ENCODE results near the gene SSTR3. TPM values are rescaled to one million over a fixed set of nuclear protein-coding genes. Genes with fewer than 3 reads are reported as not detected.

Gene SSTR3
- total RNA-seq, 2 experiments from 2014 or later, result 0.25 to 0.30 TPM

DNA sequence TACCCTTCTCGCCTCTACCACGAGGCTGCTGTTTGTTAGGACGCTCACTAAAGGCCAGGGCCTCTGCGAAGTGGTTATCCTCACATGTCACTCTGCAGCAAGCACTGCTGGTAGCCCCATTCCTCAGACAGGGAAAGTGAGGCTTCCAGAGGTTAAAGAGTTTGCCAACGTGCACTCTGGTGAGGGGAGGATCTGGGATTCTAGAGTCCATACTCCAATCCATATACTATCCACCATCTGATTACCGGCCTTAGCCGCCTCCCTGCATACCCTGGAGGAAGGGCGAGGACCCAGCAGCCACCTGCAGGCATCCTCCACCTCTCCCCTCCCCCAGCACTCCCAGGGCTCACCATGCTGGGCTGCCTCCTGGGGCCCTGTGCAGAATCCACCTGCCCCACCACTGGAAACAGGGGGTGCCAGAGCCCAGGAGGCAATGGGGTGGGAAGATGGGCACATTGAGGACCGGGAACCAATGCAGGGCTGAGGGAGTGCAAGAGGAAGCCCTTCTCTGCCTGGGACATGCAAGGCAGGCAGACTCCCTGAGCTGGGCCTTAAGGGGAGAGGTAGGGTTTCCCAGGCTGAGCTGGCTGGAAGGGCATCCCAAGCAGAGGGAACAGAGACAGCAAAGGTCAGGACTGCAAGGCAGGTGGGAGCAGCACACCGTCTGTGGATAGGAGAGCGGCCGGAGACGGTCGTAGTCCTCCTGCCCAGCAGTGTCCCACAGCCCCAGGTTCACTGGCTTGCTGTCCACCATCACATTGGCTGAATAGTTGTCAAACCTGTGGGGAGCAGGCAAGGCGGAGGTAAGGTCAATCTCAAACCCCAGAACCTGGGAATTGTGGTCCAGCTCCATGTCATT is 20.1 kb upstream of the SSTR3 start:
- Histone ChIP-seq H3K9me2 (ENCODE audit: insufficient read depth, low read length) (no peaks in the 10 kb centered on the region), H3K79me2 (ENCODE audit: insufficient read depth, low read depth, low read length) (peaks cover 35% of the 10 kb centered on the region; the same call in 1 of the 2 replicates), H3K4me1 (ENCODE audit: insufficient read depth, low read length, poor library complexity, severe bottlenecking) (peaks cover 90% of the 10 kb centered on the region), H4K20me1 (ENCODE audit: insufficient read depth, low read length) (peaks cover 11% of the 10 kb centered on the region), H2AFZ (ENCODE audit: low read length) (no peak overlapping the region), H3K4me3 (ENCODE audit: low read depth, low read length, poor library complexity, severe bottlenecking) (peak overlapping the region; percentile 26), H3K27ac (ENCODE audit: low read depth, low read length, poor library complexity, severe bottlenecking) (peak overlapping the region; percentile 89), H3K36me3 (ENCODE audit: insufficient read depth, low read length) (peaks cover 94% of the 10 kb centered on the region), H3K9me3 (ENCODE audit: low read length) (no peaks in the 10 kb centered on the region), H3K4me2 (ENCODE audit: low read length) (peak overlapping the region; percentile 66)
- BruUV-seq (replicated peaks), result no TSS peak
- intact Hi-C loops (cut with micrococcal nuclease; ENCODE audit: unreplicated experiment), result no loop called here
- peak; percentile 57 for DNase-seq (ENCODE audit: low spot score)
- no peak for TF ChIP-seq CTCF (conservative IDR thresholded peaks at IDR 0.05; ENCODE audit: low read length)
- TF ChIP-seq EZH2phosphoT487 (IDR thresholded peaks at IDR 0.05; ENCODE audit: borderline replicate concordance, low read depth, low read length), result no peak
- POLR2A ChIA-PET, result no interaction called here
- CTCF ChIA-PET (ENCODE audit: unreplicated experiment), result interaction anchor here (0.6 kb wide), 1 partner anchor 50 kb away, joined by 3 read pairs; the partner anchor contains the start of gene CYTH4

DNA sequence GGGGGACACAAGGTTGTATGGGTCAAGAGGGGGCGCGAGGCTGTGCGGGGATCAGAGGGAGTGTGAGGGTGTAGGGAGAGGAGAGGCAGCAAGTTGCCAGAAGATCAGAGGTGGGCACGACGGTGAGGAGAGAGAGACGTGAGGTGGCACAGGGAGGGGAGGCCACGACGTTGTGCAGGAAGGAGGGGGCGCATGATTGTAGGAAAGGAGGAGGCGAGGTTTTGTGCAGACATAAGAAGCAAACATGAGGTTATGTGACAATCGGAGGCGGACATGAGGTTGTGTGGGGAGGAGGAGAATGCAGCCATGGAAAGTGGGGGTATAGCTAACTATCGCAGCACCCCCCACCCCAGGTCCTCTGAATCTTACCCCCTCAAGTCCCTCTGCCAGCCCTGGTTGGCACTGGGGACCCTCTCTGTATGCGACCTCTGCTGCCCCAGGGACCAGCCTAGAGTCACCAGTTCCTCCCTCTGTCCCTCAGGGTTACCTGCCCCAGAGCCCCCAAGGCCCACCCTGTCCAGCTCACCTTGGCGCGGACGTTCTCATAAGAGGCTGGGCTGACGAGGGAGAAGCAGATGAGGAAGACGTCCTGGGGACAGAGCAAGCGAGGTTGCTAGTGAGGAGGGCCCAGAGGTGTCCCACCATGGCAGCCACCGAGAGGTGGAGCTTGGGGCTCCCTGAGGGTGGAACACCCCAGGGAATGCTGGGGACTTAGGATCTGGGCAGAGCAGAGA is 19.3 kb upstream of the SSTR3 start:
- peaks cover 11% of the 10 kb centered on the region for H4K20me1 ChIP-seq (ENCODE audit: insufficient read depth, low read length)
- H3K9me3 ChIP-seq (ENCODE audit: low read length), result no peaks in the 10 kb centered on the region
- ChIA-PET CTCF (ENCODE audit: unreplicated experiment) (interaction anchor here (0.6 kb wide), 1 partner anchor 51 kb away, joined by 3 read pairs; the partner anchor contains the start of gene CYTH4), POLR2A (interaction anchor here (3.3 kb wide), 1 partner anchor 12 kb away, joined by 26 read pairs; the partner anchor contains the start of gene RAC2)
- no peak for TF ChIP-seq CTCF (conservative IDR thresholded peaks at IDR 0.05; ENCODE audit: low read length)
- TF ChIP-seq EZH2phosphoT487 (IDR thresholded peaks at IDR 0.05; ENCODE audit: borderline replicate concordance, low read depth, low read length), result no peak
- peak overlapping the region; percentile 89 for H3K27ac ChIP-seq (ENCODE audit: low read depth, low read length, poor library complexity, severe bottlenecking)
- BruUV-seq (replicated peaks), result no TSS peak
- H3K4me3 ChIP-seq (ENCODE audit: low read depth, low read length, poor library complexity, severe bottlenecking), result peak overlapping the region; percentile 26
- no peak overlapping the region for H2AFZ ChIP-seq (ENCODE audit: low read length)
- H3K4me2 ChIP-seq (ENCODE audit: low read length), result peak overlapping the region; percentile 66
- DNase-seq (ENCODE audit: low spot score), result no peak
- intact Hi-C loops (cut with micrococcal nuclease; ENCODE audit: unreplicated experiment), result no loop called here
- H3K9me2 ChIP-seq (ENCODE audit: insufficient read depth, low read length), result no peaks in the 10 kb centered on the region
- peaks cover 84% of the 10 kb centered on the region for H3K4me1 ChIP-seq (ENCODE audit: insufficient read depth, low read length, poor library complexity, severe bottlenecking)
- H3K36me3 ChIP-seq (ENCODE audit: insufficient read depth, low read length), result peaks cover 90% of the 10 kb centered on the region
- H3K79me2 ChIP-seq (ENCODE audit: insufficient read depth, low read depth, low read length), result peaks cover 33% of the 10 kb centered on the region; the same call in 1 of the 2 replicates

Data from OCI-LY7 (cell line).